Measurements from ENCODE around the gene PALD1. TPM values are rescaled to one million over a fixed set of nuclear protein-coding genes. Genes with fewer than 3 reads are reported as not detected.

The PALD1 gene
- total RNA-seq, 2 donors from 2014 or later: 4.9 to 11.7 TPM

DNA sequence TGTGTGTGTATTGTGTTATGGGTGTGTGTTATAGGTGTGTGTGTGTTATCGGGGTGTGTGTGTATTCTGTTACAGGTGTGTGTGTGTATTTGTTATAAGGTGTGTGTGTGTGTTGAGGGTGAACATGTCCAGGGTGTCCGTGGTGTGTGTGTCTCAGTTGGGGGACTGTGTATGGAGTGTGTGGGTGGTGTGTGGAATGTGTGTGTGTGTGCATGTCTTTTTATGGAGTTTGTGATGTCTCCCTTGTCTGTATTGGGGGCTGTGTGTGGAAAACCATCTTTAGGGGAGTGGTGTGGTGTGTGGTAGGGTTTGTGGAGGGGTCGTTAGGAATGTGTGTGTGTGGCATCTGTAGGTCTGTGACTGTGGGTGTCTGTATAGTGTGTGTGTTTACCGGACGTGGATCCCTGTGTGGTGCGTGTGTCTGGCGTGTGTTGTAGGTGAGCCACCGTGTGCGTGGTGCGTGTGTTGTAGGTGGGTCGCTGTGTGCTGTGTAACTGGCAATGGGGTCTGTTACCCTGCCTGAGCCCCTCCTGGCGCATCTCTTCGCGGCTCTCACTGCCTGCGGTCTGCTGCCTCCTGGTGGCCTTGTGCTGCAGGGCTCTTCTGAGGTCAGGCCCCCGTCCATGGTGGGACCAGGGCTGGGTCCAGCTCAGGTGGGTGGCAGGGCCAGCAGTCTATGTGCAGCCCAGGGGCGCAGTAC, 61.7 kb downstream of the PALD1 start:
- no peak overlapping the region for H3K27ac ChIP-seq
- no peak overlapping the region for H3K4me3 ChIP-seq
- no peaks in the 10 kb centered on the region for H3K9me3 ChIP-seq
- no peaks in the 10 kb centered on the region for H3K27me3 ChIP-seq
- no peak for ATAC-seq
- intact Hi-C loops (cut with DNase I): no loop called here
- WGBS, 2 donors: 50 to 55% methylated on average over 11 to 17 of the region's 17 CpGs
- DNase-seq: peak in 2 of 4 donors; percentile 10 to 39
- H3K4me1 ChIP-seq: no peaks in the 10 kb centered on the region
- no peak for TF ChIP-seq POLR2A (IDR thresholded peaks at IDR 0.05)
- TF ChIP-seq, protein P1, sequence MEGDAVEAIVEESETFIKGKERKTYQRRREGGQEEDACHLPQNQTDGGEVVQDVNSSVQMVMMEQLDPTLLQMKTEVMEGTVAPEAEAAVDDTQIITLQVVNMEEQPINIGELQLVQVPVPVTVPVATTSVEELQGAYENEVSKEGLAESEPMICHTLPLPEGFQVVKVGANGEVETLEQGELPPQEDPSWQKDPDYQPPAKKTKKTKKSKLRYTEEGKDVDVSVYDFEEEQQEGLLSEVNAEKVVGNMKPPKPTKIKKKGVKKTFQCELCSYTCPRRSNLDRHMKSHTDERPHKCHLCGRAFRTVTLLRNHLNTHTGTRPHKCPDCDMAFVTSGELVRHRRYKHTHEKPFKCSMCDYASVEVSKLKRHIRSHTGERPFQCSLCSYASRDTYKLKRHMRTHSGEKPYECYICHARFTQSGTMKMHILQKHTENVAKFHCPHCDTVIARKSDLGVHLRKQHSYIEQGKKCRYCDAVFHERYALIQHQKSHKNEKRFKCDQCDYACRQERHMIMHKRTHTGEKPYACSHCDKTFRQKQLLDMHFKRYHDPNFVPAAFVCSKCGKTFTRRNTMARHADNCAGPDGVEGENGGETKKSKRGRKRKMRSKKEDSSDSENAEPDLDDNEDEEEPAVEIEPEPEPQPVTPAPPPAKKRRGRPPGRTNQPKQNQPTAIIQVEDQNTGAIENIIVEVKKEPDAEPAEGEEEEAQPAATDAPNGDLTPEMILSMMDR (IDR thresholded peaks at IDR 0.05): peak in 6 of 7 experiments; percentile 41 to 57 (median 48)
- no peaks in the 10 kb centered on the region for H3K36me3 ChIP-seq (replicated peaks in 1 of 2; ENCODE audit: insufficient read depth in 1 of 2, low read depth in 2 of 2)

DNA sequence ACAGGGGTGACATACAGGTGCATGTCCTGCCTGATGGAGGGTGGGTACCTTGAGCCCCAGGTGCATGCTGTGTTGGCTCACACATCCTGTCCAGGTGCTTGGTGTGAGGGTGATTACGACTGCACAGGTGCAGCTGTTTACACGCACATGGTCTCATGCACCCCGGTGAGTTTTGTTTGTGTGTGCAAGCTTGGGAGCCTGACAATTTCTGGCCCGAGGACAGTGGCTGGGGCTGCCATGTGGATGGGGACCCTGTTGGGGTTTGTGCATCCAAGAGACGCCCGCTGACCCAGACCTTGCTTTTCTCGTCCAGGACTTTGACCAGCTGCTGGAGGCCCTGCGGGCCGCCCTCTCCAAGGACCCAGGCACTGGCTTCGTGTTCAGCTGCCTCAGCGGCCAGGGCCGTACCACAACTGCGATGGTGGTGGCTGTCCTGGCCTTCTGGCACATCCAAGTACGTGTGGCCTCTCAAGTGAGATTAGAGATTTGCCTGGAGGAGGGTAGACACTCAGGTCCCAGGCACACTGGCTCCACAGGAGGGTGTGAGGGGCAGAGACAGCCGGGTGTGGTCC, 62.3 kb downstream of the PALD1 start:
- DNase-seq: no peak
- 51% methylated on average over 14 of the region's 15 CpGs; no CpG with 5 or more reads in 1 of the 2 donors for WGBS, 2 donors
- TF ChIP-seq, protein P1 (IDR thresholded peaks at IDR 0.05): no peak
- TF ChIP-seq POLR2A (IDR thresholded peaks at IDR 0.05): no peak
- no peaks in the 10 kb centered on the region for H3K9me3 ChIP-seq
- H3K27ac ChIP-seq: no peak overlapping the region
- no peaks in the 10 kb centered on the region for H3K4me1 ChIP-seq
- H3K27me3 ChIP-seq: no peaks in the 10 kb centered on the region
- H3K36me3 ChIP-seq (replicated peaks in 1 of 2; ENCODE audit: insufficient read depth in 1 of 2, low read depth in 2 of 2): no peaks in the 10 kb centered on the region
- intact Hi-C loops (cut with DNase I): no loop called here
- no peak overlapping the region for H3K4me3 ChIP-seq
- no peak for ATAC-seq

DNA sequence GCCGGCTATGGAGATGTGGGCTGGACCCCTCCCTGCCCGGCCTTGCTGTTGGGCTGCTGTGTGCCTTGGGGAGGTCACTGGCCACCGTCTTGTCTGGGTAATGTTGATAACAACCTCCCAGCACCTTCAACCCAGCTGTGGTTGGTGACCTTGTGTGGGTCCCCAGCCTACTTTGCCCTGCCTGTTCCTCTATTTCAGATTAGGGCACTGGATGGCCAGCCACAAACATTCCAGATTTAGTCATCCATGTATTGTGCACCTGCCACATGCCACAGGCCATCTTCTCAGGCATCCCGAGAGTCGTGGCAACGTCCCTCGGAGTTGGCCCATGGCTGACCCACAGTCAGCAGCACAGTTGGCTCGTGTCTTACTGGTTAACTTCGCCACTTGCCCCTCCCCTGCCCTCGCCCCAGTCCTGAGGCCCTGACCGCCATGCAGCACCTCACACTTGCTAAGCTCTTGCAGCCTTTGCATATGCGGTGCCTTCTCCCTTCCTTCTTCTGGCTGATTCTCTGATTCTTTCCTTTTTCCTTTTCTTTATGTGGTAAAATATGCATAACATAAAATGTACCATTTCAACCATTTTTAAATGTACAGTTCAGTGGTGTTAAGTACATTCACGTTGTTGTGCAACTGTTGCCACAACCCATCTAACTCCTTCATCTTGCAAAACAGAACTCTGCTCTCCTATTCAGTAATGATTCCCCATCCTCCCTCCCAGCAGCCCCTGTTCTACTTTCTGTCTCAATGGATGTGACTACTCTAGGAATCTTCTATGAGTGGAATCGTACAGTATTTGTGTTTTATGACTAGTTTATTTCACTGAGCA, 63.4 kb downstream of the PALD1 start:
- DNase-seq (no peak), ATAC-seq (no peak)
- H3K36me3 ChIP-seq (replicated peaks in 1 of 2; ENCODE audit: insufficient read depth in 1 of 2, low read depth in 2 of 2): no peaks in the 10 kb centered on the region
- intact Hi-C loops (cut with DNase I): no loop called here
- H3K9me3 ChIP-seq: no peaks in the 10 kb centered on the region
- TF ChIP-seq, protein P1 (IDR thresholded peaks at IDR 0.05): no peak
- H3K4me3 ChIP-seq: no peak overlapping the region
- no peak overlapping the region for H3K27ac ChIP-seq
- WGBS, 2 donors: 62 to 69% methylated on average over 12 to 14 of the region's 14 CpGs
- H3K4me1 ChIP-seq: no peaks in the 10 kb centered on the region
- no peaks in the 10 kb centered on the region for H3K27me3 ChIP-seq

DNA sequence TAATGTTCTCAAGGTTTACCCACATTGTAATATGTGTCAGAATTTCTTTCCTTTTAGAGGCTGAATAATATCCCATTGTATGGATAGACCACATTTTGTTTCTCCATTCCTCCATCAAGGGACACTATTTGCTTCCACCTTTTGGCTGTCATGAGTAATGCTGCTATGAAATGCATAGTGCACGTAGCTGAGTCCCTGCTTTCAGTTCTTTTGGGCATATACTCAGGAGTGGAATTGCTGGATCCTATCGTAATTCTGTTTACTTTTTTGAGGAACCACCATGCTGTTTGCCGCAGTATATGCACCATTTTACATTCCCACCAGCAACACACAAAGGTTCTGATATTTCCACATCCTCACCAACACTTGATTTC, 64.0 kb downstream of the PALD1 start:
- Histone ChIP-seq H3K36me3 (replicated peaks in 1 of 2; ENCODE audit: insufficient read depth in 1 of 2, low read depth in 2 of 2) (no peaks in the 10 kb centered on the region), H3K4me1 (no peaks in the 10 kb centered on the region), H3K27ac (no peak overlapping the region), H3K9me3 (no peaks in the 10 kb centered on the region), H3K27me3 (no peaks in the 10 kb centered on the region), H3K4me3 (no peak overlapping the region)
- DNase-seq (no peak), ATAC-seq (no peak)
- WGBS, 2 donors: 83 to 84% methylated on average over 3 of the region's 3 CpGs
- TF ChIP-seq POLR2A (IDR thresholded peaks at IDR 0.05): no peak
- TF ChIP-seq, protein P1 (IDR thresholded peaks at IDR 0.05): no peak
- intact Hi-C loops (cut with DNase I): no loop called here

Measured in body of pancreas (tissue), 4 donors.